Panc1 (cell line): ENCODE measurements around the gene DHRS12. TPM values are rescaled to one million over a fixed set of nuclear protein-coding genes. Genes with fewer than 3 reads are reported as not detected.

Experiments used
- ATAC-seq: fragments of 200-7000 bp; cut with Tn5 transposase; 2 replicates; pipeline ENCODE4 v1.9.1; 2020; ENCODE audit warnings: mild to moderate bottlenecking, moderate library complexity
- BruUV-seq: library from RNA; stranded (reverse); fragments of 400-500 nt; replicated peaks from 2 replicates; lab custom pipeline; 2021; lab: Mats Ljungman, UMichigan
- CTCF ChIA-PET: fragments of 300-600 bp; sonication (Branson Sonifier 250); formaldehyde crosslinking; loops from one replicate; lab custom pipeline; 2022; ENCODE audit warnings: antibody characterized with exemption; lab: Charles Lee
- POLR2A ChIA-PET: fragments of 300-600 bp; sonication (Branson Sonifier 250); formaldehyde crosslinking; loops from one replicate; lab custom pipeline; 2022; ENCODE audit warnings: antibody characterized with exemption; lab: Charles Lee
- DNase-seq: peaks from one replicate; pipeline ENCODE4 v3.0.0-alpha.2; 2010; ENCODE audit warnings: low read depth, low spot score
- H3K27ac ChIP-seq: 2 replicates; pipeline ENCODE4 v1.5.1; 2011; ENCODE audit warnings: mild to moderate bottlenecking, low read length, inconsistent platforms
- H3K27me3 ChIP-seq: fragments of 200-500 bp; sonication (Bioruptor generic); 2 replicates; pipeline ENCODE4 v1.6.0; 2014; ENCODE audit warnings: low read length, inconsistent platforms; ENCODE audit not compliant: control insufficient read depth, insufficient read depth
- H3K36me3 ChIP-seq: fragments of 200-500 bp; sonication (Bioruptor generic); 2 replicates; pipeline ENCODE4 v1.5.1; 2014; ENCODE audit warnings: inconsistent platforms, mild to moderate bottlenecking, low read length, moderate library complexity; ENCODE audit not compliant: control insufficient read depth, insufficient read depth
- H3K4me1 ChIP-seq: 2 replicates; pipeline ENCODE4 v1.5.1; 2011; ENCODE audit warnings: inconsistent platforms, mild to moderate bottlenecking, low read length, moderate library complexity; ENCODE audit not compliant: control insufficient read depth, insufficient read depth
- H3K4me3 ChIP-seq, 2 experiments: 2 replicates each; pipeline ENCODE4 v1.5.1; 2011 to 2012; ENCODE audit warnings: low read depth in 2 of 2, low read length in 2 of 2, mild to moderate bottlenecking in 2 of 2, inconsistent platforms in 1 of 2, moderate library complexity in 1 of 2
- H3K9me3 ChIP-seq: fragments of 200-500 bp; sonication (Bioruptor generic); 2 replicates; pipeline ENCODE4 v1.5.1; 2014; ENCODE audit warnings: low read depth, mild to moderate bottlenecking, inconsistent platforms, low read length, moderate library complexity; ENCODE audit not compliant: control insufficient read depth, insufficient read depth
- POLR2AphosphoS5 ChIP-seq: IDR thresholded peaks from 2 replicates; pipeline ENCODE4 v1.6.1; 2012; ENCODE audit warnings: mild to moderate bottlenecking, low read depth, low read length, moderate library complexity
- SIN3A ChIP-seq: IDR thresholded peaks from 2 replicates; pipeline ENCODE4 v1.6.1; 2012; ENCODE audit warnings: low read depth, mild to moderate bottlenecking, low read length, moderate library complexity, borderline replicate concordance; ENCODE audit not compliant: insufficient read depth
- TCF7L2 ChIP-seq: IDR thresholded peaks from 2 replicates; pipeline ENCODE4 v1.6.1; 2011; ENCODE audit warnings: mild to moderate bottlenecking, low read depth, low read length, inconsistent platforms
- in situ Hi-C: cut with HindIII; loops from 2 replicates; pipeline ENCODE4 v1.10.0; 2016; ENCODE audit warnings: low sequenced_read_pairs, low pct_unique_long_range_greater_than_20kb
- intact Hi-C: fragments of 100-400 bp; cut with micrococcal nuclease; formaldehyde crosslinking; loops from one replicate; pipeline ENCODE4 v1.10.0; 2022; ENCODE audit not compliant: unreplicated experiment
- total RNA-seq: library from RNA; stranded (reverse); gene quantifications from one replicate; pipeline ENCODE4 v1.2.1, GENCODE V29; 2021; ENCODE audit not compliant: unreplicated experiment
- TF ChIP-seq, protein P1 (sequence below): fragments of 450-650 bp; IDR thresholded peaks from 2 replicates; pipeline ENCODE4 v1.5.1; 2017; ENCODE audit warnings: mild to moderate bottlenecking
- TF ChIP-seq, protein P2 (sequence below), 2 experiments: IDR thresholded peaks; 2 replicates each; pipeline ENCODE4 v1.6.1; 2011 to 2012; ENCODE audit warnings: low read depth in 2 of 2, control low read depth in 1 of 2, low read length in 1 of 2, mild to moderate bottlenecking in 1 of 2, moderate library complexity in 1 of 2; ENCODE audit not compliant: insufficient read depth in 1 of 2

DHRS12 gene
- total RNA-seq, 1 experiment from 2014 or later, result 10.7 TPM

DNA sequence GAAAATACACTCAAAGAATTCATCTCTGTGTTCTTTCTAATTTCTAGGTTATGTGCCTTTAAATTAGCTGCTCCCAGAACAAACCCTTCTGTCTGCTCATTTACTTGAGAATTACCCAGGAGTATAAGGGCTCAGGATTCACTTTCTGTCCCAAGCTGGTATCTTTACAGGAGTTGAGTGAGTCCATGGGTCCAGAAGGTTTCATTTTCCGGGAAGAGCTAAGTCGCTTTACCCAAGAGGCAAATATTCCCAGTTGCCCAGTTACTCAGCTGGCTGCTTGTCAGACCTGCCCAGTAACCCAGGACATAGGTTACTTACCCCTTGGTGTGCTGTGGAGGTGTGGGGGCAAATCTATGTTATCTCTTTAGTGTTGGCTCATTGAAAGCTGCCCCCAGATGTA lies 47.3 kb downstream of the DHRS12 start:
- BruUV-seq, result no TSS peak
- Histone ChIP-seq H3K4me3 (no peak overlapping the region), H3K4me1 (no peaks in the 10 kb centered on the region), H3K36me3 (peaks cover 3% of the 10 kb centered on the region; the same call in 1 of the 2 replicates), H3K27ac (no peak overlapping the region), H3K9me3 (no peaks in the 10 kb centered on the region), H3K27me3 (no peaks in the 10 kb centered on the region)
- DNase-seq, result no peak
- TF ChIP-seq TCF7L2, result no peak
- TF ChIP-seq, protein P1, sequence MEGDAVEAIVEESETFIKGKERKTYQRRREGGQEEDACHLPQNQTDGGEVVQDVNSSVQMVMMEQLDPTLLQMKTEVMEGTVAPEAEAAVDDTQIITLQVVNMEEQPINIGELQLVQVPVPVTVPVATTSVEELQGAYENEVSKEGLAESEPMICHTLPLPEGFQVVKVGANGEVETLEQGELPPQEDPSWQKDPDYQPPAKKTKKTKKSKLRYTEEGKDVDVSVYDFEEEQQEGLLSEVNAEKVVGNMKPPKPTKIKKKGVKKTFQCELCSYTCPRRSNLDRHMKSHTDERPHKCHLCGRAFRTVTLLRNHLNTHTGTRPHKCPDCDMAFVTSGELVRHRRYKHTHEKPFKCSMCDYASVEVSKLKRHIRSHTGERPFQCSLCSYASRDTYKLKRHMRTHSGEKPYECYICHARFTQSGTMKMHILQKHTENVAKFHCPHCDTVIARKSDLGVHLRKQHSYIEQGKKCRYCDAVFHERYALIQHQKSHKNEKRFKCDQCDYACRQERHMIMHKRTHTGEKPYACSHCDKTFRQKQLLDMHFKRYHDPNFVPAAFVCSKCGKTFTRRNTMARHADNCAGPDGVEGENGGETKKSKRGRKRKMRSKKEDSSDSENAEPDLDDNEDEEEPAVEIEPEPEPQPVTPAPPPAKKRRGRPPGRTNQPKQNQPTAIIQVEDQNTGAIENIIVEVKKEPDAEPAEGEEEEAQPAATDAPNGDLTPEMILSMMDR, result no peak
- no peak for TF ChIP-seq POLR2AphosphoS5
- TF ChIP-seq SIN3A, result no peak
- TF ChIP-seq, protein P2, sequence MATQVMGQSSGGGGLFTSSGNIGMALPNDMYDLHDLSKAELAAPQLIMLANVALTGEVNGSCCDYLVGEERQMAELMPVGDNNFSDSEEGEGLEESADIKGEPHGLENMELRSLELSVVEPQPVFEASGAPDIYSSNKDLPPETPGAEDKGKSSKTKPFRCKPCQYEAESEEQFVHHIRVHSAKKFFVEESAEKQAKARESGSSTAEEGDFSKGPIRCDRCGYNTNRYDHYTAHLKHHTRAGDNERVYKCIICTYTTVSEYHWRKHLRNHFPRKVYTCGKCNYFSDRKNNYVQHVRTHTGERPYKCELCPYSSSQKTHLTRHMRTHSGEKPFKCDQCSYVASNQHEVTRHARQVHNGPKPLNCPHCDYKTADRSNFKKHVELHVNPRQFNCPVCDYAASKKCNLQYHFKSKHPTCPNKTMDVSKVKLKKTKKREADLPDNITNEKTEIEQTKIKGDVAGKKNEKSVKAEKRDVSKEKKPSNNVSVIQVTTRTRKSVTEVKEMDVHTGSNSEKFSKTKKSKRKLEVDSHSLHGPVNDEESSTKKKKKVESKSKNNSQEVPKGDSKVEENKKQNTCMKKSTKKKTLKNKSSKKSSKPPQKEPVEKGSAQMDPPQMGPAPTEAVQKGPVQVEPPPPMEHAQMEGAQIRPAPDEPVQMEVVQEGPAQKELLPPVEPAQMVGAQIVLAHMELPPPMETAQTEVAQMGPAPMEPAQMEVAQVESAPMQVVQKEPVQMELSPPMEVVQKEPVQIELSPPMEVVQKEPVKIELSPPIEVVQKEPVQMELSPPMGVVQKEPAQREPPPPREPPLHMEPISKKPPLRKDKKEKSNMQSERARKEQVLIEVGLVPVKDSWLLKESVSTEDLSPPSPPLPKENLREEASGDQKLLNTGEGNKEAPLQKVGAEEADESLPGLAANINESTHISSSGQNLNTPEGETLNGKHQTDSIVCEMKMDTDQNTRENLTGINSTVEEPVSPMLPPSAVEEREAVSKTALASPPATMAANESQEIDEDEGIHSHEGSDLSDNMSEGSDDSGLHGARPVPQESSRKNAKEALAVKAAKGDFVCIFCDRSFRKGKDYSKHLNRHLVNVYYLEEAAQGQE (IDR thresholded peaks at IDR 0.05; ENCODE audit: insufficient read depth in 1 of 2, low read depth in 2 of 2, low read length in 1 of 2), result no peak
- in situ Hi-C loops (no loop called here), intact Hi-C loops (no loop called here)
- CTCF ChIA-PET, result interaction anchor here (0.7 kb wide), 1 partner anchor 206 kb away, joined by 3 read pairs; no protein-coding TSS in a partner anchor
- no peak for ATAC-seq
- POLR2A ChIA-PET, result interaction anchor here (0.6 kb wide), 1 partner anchor 9 kb away, joined by 4 read pairs; no protein-coding TSS in a partner anchor

- Histone ChIP-seq H3K36me3 (0 out of 2 replicates have a peak, but pooled peaks cover 2% of the 10 kb centered on the region), H3K4me1 (no peaks in the 10 kb centered on the region), H3K27me3 (no peaks in the 10 kb centered on the region), H3K9me3 (peaks cover 14% of the 10 kb centered on the region; the same call in 1 of the 2 replicates), H3K27ac (no peak overlapping the region), H3K4me3 (no peak overlapping the region)
- no peak for TF ChIP-seq SIN3A
- TF ChIP-seq, protein P2 (IDR thresholded peaks at IDR 0.05; ENCODE audit: insufficient read depth in 1 of 2, low read depth in 2 of 2, low read length in 1 of 2), result no peak
- no peak for TF ChIP-seq POLR2AphosphoS5
- no peak for TF ChIP-seq TCF7L2
- TF ChIP-seq, protein P1, result no peak
- ATAC-seq (no peak), DNase-seq (no peak)
- in situ Hi-C loops (no loop called here), intact Hi-C loops (no loop called here)
- CTCF ChIA-PET, result interaction anchor here (0.5 kb wide), 1 partner anchor 532 kb away, joined by 5 read pairs; no protein-coding TSS in a partner anchor
- POLR2A ChIA-PET, result interaction anchor here (0.6 kb wide), 1 partner anchor 9 kb away, joined by 4 read pairs; no protein-coding TSS in a partner anchor
- no TSS peak for BruUV-seq
Observed at GRCh38 chr13:51747438-51748434, 56.2 kb downstream of the DHRS12 start.
